K562 treated with DMSO at 1 percent for 48 hours (cell line): Measurements from ENCODE around the gene MTMR6. TPM values are rescaled to one million over a fixed set of nuclear protein-coding genes. Genes with fewer than 3 reads are reported as not detected.

Source experiments
- total RNA-seq: library from RNA; unstranded; fragments of 300-600 nt; gene quantifications from 2 replicates; pipeline ENCODE4 v1.2.3, GENCODE V29; 2022; ENCODE audit warnings: low replicate concordance; ENCODE audit errors: extremely low read depth

The MTMR6 gene
- not detected in 2 replicates for total RNA-seq

GRCh38 chr13:25286969-25287961 lies at the start of gene MTMR6:
Gene MTMR6 (minus strand): TSS chr13:25287488. CDS start chr13:25287247, 241 bp downstream.

GRCh38 chr13:25301347-25302113 lies 14.2 kb upstream of the MTMR6 start, which contains the start of gene NUP58:
Gene NUP58 (plus strand): TSS chr13:25301625. CDS start chr13:25301774, 149 bp downstream.

Other genes starting within 250 kb of the MTMR6 start
- gene PABPC3, start 191.4 kb downstream of the MTMR6 start, total RNA-seq, result not detected in 2 replicates
- gene AMER2, start 115.2 kb downstream of the MTMR6 start, total RNA-seq, result not detected in 2 replicates
- gene NUP58, start 14.1 kb upstream of the MTMR6 start, total RNA-seq, result not detected in 2 replicates
- not detected in 2 replicates for gene ATP8A2, start 84.5 kb upstream of the MTMR6 start, total RNA-seq